Progenitor cell of endocrine pancreas (in vitro differentiated cells): ENCODE measurements around the gene APEX2. TPM values are rescaled to one million over a fixed set of nuclear protein-coding genes. Genes with fewer than 3 reads are reported as not detected.

ENCODE experiments used
- DNase-seq: peaks from one replicate; pipeline ENCODE4 v3.0.0; 2021; ENCODE audit warnings: low spot score; ENCODE audit not compliant: unreplicated experiment
- H3K27ac Mint-ChIP-seq: 2 replicates; pipeline ENCODE4 v1.8.0; 2021; ENCODE audit warnings: mild to moderate bottlenecking, moderate library complexity, mixed read lengths
- H3K27me3 Mint-ChIP-seq: 2 replicates; pipeline ENCODE4 v1.8.0; 2021; ENCODE audit warnings: mixed read lengths
- H3K36me3 Mint-ChIP-seq: 2 replicates; pipeline ENCODE4 v1.8.0; 2022; ENCODE audit warnings: mixed read lengths; ENCODE audit not compliant: insufficient read depth
- H3K4me1 Mint-ChIP-seq: 2 replicates; pipeline ENCODE4 v1.8.0; 2021; ENCODE audit warnings: low read depth, mixed read lengths
- H3K4me3 Mint-ChIP-seq: 2 replicates; pipeline ENCODE4 v1.8.0; 2021; ENCODE audit warnings: low read depth, mild to moderate bottlenecking, moderate library complexity, mixed read lengths
- H3K9me3 Mint-ChIP-seq: 2 replicates; pipeline ENCODE4 v1.8.0; 2021; ENCODE audit warnings: low read depth, mixed read lengths
- total RNA-seq: library from RNA; stranded (reverse); gene quantifications from 2 replicates; pipeline ENCODE4 v1.2.1, GENCODE V29; 2021
- TF ChIP-seq, protein P1 (sequence below): fragments of 200-600 bp; sonication (generic); IDR thresholded peaks from one replicate; pipeline ENCODE4 v1.5.0; 2021; ENCODE audit warnings: antibody characterized with exemption, mild to moderate bottlenecking; ENCODE audit not compliant: unreplicated experiment

The APEX2 gene
- total RNA-seq, 1 donor from 2014 or later, result 21.4 TPM

DNA sequence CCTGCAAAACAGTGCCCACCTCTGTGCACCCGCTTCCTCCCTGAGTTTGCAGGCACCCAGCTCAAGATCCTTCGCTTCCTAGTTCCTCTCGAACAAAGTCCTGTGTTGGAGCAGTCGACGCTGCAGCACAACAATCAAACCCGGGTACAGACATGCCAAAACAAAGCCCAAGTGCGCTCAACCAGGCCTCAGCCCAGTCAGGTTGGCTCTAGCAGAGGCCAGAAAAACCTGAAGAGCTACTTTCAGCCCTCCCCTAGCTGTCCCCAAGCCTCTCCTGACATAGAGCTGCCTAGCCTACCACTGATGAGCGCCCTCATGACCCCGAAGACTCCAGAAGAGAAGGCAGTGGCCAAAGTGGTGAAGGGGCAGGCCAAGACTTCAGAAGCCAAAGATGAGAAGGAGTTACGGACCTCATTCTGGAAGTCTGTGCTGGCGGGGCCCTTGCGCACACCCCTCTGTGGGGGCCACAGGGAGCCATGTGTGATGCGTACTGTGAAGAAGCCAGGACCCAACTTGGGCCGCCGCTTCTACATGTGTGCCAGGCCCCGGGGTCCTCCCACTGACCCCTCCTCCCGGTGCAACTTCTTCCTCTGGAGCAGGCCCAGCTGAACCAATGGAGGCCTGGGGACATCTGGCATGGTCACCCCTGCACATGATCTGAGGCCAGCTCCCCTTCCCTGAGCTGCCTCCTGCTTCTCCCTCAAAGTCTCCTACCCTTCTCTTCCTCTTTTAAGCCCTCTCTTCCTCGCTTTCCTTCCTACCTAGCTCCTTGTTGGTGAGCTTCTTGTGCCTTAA lies 6.9 kb downstream of the APEX2 start:
- Mint-ChIP-seq H3K4me1 (no peaks in the 10 kb centered on the region), H3K36me3 (peaks cover 13% of the 10 kb centered on the region), H3K4me3 (no peak overlapping the region), H3K27me3 (no peaks in the 10 kb centered on the region), H3K9me3 (peaks cover 10% of the 10 kb centered on the region), H3K27ac (no peak overlapping the region)
- TF ChIP-seq, protein P1, sequence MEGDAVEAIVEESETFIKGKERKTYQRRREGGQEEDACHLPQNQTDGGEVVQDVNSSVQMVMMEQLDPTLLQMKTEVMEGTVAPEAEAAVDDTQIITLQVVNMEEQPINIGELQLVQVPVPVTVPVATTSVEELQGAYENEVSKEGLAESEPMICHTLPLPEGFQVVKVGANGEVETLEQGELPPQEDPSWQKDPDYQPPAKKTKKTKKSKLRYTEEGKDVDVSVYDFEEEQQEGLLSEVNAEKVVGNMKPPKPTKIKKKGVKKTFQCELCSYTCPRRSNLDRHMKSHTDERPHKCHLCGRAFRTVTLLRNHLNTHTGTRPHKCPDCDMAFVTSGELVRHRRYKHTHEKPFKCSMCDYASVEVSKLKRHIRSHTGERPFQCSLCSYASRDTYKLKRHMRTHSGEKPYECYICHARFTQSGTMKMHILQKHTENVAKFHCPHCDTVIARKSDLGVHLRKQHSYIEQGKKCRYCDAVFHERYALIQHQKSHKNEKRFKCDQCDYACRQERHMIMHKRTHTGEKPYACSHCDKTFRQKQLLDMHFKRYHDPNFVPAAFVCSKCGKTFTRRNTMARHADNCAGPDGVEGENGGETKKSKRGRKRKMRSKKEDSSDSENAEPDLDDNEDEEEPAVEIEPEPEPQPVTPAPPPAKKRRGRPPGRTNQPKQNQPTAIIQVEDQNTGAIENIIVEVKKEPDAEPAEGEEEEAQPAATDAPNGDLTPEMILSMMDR, result no peak
- DNase-seq, result no peak

DNA sequence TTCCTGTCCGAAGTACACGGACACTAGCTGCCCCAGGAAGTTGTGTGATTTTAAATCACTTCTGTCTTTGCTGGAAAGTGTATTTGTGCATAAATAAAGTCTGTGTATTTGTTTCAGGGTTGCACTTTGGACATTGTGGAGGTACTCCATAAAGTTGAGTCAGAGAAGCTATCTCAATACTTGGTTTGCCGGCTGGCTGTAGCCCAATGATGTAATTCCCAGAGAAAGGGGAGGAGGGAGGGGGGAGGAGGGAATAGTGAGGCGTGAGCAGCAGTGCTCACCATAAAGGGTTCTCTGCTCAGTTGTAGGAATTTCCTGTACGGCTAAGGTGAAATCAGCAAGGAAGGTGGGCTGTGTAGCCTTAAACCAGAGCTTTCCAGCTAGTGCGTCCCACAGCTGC lies 7.5 kb downstream of the APEX2 start:
- H3K4me3 Mint-ChIP-seq, result no peak overlapping the region
- peaks cover 10% of the 10 kb centered on the region for H3K36me3 Mint-ChIP-seq
- peaks cover 6% of the 10 kb centered on the region for H3K9me3 Mint-ChIP-seq
- TF ChIP-seq, protein P1, result no peak
- no peak for DNase-seq
- H3K4me1 Mint-ChIP-seq, result no peaks in the 10 kb centered on the region
- H3K27me3 Mint-ChIP-seq, result no peaks in the 10 kb centered on the region
- H3K27ac Mint-ChIP-seq, result no peak overlapping the region

DNA sequence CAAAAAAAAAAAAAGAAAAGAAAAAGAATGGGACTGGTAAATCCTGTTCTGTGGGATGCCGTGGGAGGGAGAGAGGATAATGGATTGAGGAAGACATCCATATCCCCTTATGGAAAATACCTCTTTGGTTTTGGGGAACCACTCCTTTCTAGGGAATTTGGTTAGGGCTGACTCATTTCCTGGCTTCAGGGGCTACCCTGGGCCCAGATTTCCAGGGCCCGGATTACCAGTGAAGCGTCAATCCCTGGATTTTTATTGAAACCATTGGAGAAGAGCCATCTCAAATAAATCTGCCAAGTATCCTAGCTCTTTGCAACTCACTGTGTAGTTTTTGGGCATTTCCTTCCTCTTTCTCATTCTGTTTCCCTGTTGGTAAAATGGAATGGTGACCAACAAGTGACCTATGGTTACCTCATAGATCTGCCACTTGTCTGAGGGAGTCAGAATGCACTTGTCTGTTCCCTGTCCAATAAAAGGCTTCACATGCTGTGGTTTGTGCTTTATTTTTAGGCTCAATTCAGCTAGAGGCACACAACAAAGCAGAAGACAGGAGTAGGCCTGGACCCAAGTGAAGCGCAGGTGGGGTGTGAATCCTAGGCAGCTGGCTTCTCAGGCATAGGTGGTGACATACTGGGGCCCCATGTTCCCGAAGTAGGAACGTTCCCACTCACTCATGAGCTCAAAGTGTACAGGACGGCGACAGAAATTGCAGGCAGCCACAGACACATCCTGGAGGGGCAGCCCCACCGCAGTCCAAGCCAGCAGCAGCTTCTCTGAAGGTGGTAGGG lies 8.6 kb downstream of the APEX2 start:
- H3K9me3 Mint-ChIP-seq, result peaks cover 3% of the 10 kb centered on the region
- no peak overlapping the region for H3K27ac Mint-ChIP-seq
- no peaks in the 10 kb centered on the region for H3K27me3 Mint-ChIP-seq
- TF ChIP-seq, protein P1, result no peak
- DNase-seq, result no peak
- H3K4me3 Mint-ChIP-seq, result no peak overlapping the region
- H3K4me1 Mint-ChIP-seq, result no peaks in the 10 kb centered on the region
- H3K36me3 Mint-ChIP-seq, result peaks cover 10% of the 10 kb centered on the region

DNA sequence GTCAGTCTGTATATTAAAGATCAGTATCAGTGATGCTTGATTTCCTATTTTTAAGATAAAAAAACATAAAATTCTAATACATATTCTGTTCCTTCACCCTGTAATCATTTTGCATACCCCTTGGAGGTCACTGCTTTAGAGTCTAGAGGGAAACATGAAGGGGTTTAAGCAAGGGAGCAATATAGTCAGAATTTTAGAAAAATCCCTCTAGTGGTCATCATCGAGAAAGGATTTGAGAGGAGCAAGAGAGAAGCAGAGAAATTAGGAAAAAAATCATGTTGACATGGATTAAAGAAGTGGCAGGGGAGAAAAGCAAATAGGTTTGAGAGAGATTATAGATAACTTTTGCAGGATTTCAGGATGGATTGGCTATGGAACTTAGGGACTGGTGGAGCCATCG lies 11.1 kb downstream of the APEX2 start:
- DNase-seq, result no peak
- no peak overlapping the region for H3K27ac Mint-ChIP-seq
- TF ChIP-seq, protein P1, result peak; percentile 48
- H3K4me3 Mint-ChIP-seq, result no peak overlapping the region
- no peaks in the 10 kb centered on the region for H3K4me1 Mint-ChIP-seq
- H3K36me3 Mint-ChIP-seq, result peaks cover 3% of the 10 kb centered on the region
- H3K9me3 Mint-ChIP-seq, result peaks cover 4% of the 10 kb centered on the region
- H3K27me3 Mint-ChIP-seq, result no peaks in the 10 kb centered on the region

DNA sequence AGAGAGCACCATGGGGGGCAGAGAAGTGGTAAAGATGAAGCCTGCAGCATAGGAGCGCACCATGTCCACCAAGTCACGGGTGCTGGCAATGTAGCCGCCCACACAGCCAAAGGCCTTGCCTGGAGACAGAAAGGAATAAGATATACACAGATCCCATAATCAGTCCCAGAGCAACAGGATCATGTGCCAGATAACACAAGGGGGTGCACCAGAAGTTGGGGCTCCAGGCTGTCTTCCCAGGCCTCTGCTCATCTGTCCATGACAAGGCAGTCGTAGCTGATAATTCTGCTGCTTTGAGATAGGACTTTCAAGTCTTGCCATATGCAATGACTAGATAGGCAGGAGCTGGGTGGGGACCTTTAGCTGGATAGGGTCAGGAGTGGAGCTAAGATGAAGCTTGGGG lies 14.7 kb downstream of the APEX2 start:
- Mint-ChIP-seq H3K4me3 (no peak overlapping the region), H3K27ac (no peak overlapping the region), H3K4me1 (no peaks in the 10 kb centered on the region), H3K36me3 (no peaks in the 10 kb centered on the region), H3K27me3 (no peaks in the 10 kb centered on the region), H3K9me3 (peaks cover 4% of the 10 kb centered on the region)
- TF ChIP-seq, protein P1, result no peak
- no peak for DNase-seq
